GM18861 (cell line): ENCODE measurements around the gene RGS19.
"Not testable (repeated sequence)": the region's sequence is repeated elsewhere in the genome, so short reads cannot be mapped to it uniquely, and the experiment has no call there.

Experiments used
- ATAC-seq: cut with Tn5 transposase; IDR thresholded peaks from one replicate; pipeline ENCODE4 v1.9.1; 2021; ENCODE audit not compliant: unreplicated experiment

RGS19 gene, protein sequence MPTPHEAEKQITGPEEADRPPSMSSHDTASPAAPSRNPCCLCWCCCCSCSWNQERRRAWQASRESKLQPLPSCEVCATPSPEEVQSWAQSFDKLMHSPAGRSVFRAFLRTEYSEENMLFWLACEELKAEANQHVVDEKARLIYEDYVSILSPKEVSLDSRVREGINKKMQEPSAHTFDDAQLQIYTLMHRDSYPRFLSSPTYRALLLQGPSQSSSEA

DNA sequence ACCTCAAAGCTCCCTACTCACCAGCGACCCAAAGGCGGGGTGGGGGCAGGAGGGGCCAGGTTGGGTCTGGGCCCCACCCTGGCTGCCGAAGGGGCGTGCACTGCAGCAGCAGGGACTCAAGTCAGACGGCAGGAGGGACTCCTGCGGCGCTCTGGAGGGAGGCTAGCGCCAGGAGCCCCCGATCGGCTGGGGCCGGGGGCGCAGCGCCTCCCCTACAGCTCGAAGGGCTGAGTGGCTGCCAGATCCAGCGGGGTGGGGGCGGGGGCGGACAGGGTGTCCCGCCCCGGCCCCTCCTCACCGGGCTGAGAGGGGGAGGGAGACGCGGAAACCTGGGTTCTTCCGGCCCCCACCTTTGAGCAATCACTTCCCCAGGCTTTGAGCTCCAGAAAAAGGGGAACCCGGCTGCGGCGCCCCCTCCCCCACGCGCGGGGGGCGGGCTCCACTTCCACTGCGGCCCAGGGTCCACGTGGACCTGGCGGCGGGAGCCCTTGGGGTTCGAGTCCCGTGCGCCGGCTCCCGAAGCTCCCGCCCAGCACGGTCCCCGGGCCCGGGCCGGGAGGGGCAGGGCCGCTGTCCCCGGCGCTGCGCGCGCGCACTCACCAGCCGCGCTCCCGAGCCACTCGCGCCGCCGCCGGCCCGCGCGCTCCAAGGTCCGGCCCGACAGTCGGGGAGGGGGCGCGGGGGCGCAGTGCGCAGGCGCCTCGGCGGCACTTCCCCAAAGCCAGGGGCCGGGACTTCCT is at the start of gene RGS19:
Gene RGS19, minus strand, starts transcription at position 246 of the 740 bp plus-strand sequence. CDS start 2,632 bp downstream, outside the sequence.
- peak; percentile 23 for ATAC-seq

DNA sequence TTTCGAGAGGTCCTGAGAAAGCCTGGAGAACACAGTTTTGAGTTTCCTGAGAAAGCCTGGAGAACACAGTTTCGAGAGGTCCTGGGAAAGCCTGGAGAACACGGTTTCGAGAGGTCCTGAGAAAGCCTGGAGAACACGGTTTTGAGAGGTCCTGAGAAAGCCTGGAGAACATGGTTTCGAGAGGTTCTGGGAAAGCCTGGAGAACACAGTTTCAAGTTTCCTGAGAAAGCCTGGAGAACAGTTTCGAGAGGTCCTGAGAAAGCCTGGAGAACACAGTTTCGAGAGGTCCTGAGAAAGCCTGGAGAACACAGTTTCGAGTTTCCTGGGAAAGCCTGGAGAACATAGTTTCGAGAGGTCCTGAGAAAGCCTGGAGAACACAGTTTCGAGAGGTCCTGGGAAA is 44.2 kb upstream of the RGS19 start:
- ATAC-seq, result not testable (repeated sequence)

DNA sequence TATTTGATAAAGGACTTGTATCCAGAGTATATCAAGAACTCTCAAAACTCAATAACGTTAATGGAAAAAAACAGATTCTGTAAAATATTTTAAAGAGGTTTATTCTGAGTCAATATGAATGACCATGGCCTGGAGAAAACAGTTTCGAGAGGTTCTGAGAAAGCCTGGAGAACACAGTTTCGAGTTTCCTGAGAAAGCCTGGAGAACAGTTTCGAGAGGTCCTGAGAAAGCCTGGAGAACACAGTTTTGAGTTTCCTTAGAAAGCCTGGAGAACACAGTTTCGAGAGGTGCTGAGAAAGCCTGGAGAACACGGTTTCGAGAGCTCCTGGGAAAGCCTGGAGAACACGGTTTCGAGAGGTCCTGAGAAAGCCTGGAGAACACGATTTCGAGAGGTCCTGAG is 43.6 kb upstream of the RGS19 start:
- ATAC-seq, result not testable (repeated sequence)

DNA sequence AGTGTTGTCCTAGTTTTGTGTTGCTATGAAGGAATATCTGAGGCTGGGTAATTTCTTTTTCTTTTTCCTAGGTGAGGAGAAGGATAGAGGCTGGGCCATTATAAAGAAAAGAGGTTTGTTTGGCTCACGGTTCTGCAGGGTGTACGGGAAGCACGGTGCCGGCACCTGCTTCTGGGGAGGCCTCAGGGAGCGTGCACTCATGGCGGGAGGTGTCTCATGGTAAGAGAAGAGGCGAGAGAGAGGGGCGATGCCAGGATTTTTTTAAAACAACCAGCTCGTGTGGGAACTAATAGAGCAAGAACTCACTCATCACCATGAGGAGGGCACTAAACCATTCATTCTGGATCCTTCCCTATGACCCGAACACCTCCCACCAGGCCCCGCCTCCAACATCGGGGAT is 42.3 kb upstream of the RGS19 start:
- ATAC-seq, result no peak

DNA sequence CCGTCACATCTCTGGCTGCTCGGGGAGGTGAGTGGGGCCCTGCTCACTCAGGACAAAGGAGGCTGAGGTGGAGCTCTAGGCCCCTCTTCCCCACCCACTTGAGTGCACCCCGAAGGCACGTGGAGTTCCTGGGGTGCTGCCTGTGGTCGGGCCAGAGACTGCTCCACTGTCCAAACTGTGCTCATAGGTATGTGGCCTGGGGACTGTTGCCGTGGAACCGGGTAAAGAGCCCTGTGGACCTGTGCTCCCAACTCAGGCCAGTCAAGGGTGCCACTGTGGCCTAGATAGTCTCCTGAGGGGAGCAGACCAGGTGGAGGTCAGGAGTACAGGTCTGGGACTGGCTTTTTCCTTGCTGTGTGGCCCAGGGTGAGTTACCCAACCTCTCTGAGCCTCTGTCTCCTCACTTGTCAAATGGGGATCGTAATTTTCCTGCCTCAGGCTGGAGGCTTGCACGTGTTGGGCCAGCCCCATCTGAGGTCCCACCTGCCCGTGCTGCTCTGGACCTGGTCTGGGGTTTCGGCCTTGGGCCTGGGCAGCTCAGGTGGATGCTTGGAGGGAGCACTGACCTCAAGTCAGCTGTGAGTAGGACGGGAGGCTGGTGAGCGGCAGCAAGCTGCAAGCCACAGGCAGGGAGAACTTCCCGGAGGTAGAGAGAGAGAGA is 40.5 kb upstream of the RGS19 start:
- no peak for ATAC-seq

DNA sequence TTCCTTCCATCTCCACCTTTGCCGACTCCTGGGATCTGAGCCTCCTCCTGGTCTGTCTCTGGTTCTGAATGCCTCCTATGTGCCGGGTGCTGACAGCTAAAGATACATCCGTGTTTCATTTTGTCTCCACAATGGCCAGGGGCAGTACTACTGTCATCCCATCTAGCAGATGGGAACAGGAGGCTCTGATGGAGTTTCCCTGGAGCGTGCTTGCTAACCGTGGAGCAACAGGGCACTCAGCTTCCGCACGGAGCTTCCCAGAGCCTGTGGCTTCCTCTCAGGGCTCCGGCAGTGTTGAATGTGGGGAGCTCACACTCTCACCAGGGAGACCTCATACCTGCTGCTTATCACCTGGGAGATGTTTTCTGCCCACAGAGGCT is 40.0 kb upstream of the RGS19 start:
- ATAC-seq, result no peak

DNA sequence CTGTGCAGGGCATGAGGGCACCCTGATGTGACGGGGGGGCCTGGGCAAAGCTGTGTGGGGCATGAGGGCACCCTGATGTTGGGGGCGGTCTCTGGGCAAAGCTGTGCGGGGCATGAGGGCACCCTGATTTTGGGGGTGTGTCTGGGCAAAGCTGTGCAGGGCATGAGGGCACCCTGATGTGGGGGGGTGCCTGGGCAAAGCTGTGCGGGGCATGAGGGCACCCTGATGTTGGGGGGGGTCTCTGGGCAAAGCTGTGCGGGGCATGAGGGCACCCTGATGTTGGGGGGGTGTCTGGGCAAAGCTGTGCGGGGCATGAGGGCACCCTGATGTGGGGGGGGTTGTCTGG is 38.1 kb upstream of the RGS19 start:
- not testable (repeated sequence) for ATAC-seq

DNA sequence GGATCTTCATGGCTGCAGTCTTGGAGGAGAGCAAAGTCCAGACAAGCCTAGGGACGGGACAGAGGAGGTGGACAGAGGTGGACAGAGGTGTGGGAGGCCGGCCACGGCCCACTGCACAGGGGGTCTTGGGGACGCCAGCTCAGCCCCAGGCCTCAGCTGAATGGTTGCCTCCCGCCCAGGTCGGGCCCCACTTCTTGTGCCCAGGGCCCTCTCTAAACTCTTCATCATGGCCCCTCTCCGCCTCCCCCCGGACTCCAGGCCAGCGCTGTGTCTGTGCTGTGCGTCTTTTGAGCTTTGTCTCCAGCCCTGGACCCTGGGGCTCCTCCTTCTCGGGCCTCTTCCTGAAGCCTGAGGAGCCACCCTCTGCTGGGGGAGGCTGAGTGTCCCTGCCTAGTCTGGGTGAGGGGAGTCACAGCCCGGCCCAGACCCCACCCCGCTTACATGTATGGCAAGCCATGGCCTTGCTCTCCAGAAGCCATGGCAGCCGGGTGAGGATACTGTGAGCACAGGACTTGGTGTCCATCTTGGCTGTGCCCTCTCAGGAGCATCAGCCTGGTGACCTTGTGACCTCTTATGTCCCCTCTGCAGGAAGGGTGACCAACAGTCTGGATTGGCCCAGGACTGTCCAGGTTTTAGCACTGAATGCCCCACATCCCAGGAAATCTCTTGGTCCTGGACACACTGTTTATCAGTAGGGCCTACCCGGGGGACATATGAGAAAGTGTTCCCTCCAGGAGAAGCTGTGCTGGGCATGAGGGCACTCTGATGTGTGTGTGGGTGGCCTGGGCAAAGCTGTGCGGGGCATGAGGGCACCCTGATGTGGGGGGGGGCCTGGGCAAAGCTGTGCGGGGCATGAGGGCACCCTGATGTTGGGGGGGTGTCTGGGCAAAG is 37.5 kb upstream of the RGS19 start:
- no peak for ATAC-seq

DNA sequence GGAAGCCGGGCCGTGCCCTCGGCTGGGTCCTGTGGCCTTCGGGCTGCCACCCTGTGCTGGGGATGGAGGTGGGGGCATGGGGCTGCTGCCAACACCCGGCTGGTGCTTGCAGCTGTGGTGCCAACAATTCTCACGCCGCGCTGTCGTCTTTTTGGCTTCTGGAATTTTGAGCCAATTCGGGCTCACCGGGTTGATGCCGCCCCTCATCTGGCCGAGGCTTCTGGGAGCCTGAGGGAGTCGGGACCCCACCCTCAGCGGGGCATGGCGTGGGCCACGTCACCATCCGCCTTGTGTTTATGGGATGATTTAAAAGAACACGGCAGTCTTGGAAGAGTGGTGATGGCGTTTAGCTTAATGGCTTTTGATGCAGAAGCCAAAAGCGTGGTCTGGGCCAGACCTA is 36.7 kb upstream of the RGS19 start:
- no peak for ATAC-seq

DNA sequence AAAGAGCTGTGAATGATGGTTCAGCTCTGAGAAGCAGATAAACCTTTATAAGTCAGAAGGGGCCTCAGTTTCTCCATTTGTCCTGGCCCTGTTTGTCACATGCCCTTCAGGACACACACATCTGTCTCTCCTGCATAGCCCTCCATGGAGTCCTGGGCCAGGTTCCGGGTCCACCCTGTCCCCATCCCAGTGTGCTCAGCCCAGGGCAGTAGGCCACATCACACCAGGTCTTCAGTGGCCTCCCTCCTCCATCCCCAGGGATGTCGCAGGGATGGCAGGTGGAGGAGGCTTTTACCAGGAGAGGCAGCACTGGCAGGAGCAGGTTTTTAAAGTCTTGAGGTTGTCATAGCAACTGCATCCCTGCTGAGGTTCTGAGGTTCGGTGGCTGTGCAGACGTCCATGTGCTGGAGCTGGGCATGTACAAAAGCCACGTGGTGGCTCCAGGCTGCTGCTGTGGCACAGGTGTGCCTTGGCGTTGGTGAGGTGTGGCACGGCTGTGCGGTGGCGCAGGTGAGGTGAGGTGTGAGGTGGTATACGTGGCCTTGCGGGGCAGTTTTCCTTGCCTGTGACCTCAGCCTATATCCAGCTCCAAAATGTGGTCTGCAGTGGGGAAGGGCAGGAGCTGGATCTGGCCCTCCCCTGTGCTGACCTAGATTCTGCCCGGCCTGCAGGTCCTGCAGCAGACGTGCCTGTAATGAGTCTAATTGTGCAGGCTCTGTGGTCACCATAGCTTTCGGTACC is 36.0 kb upstream of the RGS19 start:
- no peak for ATAC-seq

DNA sequence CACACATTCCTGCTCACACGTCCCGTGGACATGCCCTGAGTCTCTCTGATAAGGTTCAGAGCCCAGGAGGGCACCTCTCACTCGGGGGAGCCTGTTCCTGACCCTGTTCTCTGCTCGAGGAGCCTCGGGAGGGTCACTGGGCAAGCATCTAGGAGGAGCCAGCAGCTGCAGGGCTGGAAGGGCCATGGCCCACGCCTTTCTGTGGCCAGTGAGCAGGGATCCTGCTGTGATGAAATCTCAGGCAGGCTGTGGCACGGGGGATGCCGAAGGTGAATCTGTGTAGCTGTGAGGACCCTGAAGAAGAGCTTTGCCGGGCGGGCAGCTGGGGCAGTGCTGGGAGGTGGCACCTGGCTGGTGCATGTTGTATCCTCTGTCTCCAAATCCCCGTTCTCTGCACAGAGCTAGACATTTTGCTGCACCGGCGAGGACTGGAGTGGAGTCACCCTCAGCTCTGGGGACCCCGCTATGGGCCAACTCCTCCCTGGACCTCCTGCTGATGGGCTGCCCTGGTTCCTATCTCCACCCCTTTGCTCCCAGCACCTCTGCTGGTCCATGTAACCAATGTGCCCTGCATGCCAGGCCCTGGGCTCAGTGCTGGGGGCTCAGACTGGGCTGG is 35.1 kb upstream of the RGS19 start:
- no peak for ATAC-seq

DNA sequence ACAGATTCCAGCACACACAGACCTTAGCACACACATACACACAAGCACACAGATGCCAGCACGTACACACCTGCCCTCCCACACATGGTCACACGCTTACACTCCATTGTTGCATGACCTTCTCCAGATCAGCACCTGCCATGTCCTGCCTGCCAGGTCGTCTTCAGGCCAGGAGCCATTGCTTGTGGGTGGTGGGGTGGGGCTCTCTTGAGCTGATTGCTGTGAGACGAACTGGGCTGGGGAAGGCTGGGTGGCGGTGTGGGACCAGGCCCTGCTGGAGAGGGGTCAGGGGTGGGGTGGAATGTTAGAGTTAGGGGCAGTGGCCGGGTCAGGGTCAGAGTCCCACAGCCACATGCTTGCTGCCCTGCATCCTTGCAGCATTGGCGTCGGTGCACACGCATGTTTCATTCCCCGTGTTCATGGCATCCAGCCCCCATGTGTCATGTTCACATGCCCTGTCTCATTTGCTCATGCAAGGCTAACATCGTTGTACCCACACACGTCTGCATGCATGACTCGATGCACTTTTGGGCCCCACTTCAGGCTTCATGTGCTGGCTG is 34.6 kb upstream of the RGS19 start:
- ATAC-seq, result no peak

DNA sequence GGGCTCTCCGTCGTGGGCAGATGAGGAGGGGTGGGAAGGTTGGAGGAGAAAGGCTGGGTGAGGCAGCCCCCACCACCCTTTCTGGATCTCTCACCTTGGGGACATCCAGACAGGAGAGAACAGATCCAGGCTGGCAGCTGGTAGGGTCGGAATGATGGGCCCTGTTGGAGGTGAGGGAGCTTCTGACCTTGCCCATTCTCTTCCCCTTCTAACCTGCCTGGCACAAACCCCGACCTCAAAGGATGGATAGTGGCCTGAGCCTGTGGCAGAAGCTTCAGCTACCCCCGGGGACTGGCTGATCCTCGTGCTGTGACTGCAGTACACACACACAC is 34.1 kb upstream of the RGS19 start:
- ATAC-seq, result no peak

DNA sequence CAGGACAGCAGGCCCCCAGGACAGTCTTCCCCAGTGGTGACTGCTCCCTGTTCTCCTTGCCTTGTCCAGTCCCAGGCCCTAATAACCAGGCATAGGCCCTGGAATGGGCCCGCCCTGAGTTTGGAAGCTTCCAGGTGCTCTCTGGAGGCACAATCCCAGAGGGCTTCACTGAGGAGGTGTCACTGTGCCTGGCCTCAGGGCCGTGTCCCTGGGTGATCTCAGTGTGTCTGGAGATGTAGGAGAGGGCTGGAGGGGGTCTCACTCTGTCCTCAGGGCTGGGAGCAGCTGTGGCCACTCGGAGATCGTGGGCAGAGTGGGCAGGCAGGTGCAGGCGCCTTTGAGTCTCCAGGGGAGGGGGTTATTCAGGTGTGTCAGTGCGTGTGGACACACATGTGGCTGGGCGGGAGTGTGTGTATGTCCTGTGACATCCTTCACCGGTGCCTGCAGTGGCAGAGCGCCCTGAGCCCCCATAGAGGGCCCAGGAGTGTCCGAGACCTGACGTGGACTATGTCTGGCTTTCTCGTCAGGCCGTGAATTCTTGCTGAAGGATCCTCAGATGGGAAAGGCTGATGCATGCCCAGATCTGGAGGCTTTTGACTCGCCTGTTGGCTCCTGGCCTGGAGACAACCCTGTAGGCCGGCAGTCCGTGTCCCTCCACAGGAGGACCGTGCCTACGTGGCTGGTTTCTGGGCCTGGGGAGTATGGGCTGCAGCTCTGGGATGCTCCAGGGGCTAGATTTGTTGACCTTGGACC is 33.5 kb upstream of the RGS19 start:
- no peak for ATAC-seq

DNA sequence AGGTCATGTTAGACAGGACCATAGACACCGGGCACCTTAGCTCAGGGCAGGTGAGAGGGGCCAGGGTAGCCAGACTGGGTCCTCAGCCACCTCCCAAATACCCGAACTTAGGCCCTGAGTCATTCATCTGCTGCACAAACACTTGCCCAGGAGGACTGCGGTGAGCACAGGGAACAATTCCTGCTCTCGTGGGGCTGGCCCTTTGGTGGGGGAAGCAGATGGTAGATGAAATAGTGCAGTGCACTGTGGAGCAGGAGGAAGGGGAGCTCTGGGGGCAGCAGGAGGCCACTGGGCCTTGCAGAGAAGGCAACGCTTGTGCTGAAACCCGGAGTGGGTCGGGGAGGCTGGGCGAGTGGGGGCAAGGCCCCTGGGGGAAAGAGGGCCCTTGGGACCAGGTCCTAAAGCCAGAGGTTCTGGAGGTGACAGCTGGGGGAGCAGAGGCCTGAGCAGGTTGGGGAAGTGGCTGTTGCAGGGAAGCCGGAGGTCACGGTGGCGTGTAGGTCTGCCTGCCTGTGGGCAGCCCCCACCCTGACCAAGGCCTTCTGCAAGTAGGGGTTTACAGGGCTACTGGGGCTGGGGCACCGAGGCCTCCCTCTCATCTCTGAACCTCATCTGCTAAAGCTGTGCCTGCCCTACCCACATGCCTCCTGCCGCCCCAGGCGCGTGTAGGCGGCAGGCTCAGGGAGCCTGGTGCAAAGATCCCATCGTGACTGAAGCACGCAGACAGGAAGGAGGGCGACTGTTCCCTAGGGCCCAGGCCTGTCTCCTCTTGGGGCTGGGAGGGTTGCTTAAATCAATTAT is 32.7 kb upstream of the RGS19 start:
- no peak for ATAC-seq

DNA sequence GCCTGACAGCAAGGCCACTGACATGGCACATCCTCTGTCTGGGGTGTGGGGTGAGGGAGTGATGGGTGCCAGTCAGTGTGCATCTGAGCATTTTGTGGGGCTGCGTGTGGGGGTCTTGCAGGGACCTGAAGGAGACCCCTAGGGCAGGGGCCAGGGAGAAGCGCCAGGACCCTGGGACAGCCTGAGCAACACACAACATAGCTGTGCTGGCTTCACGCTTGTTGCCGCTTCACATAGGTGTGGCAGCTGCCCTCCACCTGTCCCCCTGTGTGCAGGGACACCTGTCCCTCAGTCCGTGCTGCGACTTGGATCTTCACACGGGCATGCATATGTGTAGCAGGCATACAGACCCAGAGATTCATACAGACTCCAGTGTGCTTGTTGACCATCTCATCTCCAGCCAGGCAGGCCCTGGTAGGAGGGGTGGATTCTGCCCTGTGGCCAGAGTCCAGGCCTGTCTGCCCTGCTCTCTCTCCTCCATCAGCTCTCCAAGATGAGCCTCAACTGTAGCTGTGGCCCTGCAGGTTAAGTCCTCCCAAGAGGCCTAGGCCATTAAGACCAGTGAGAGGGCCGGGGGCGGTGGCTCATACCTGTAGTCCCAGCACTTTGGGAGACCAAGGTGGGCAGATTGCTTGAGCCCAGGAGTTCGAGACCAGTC is 31.2 kb upstream of the RGS19 start:
- ATAC-seq, result no peak

DNA sequence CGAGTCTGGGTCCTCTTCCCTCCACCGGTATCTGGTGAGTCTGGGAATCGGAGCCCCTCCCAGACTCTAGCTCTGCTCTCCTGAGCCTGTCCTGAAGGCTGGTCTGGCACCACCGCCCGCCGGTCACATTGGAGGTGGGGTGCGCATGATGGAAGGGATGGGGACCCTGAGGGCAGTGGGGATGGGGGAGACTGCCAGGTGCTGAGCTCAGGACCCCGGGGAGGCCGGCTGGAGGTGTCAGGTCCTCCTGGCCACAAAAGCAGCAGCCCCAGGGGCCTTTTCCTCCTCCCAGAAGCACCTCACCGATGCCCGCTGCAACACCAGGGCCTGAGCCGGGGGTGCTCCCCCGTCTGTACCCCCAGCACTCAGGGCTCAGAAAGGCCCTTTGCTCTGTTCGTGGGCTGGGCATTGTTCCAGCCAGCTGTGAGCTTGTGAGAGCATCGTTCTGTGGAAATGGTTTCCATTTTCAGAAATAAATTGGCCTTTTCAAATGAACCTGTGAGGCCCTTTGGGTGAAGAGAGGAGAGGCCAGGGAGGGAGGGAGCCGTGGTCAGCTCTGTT is 30.6 kb upstream of the RGS19 start:
- ATAC-seq, result no peak
